K562 (cell line): Measurements from ENCODE around the gene SLC19A1. TPM values are rescaled to one million over a fixed set of nuclear protein-coding genes. Genes with fewer than 3 reads are reported as not detected.
A peak's percentile ranks its signal among the peaks of the same experiment; 100 is the strongest.

Experiments
- ATAC-seq: fragments of 200-7000 bp; cut with Tn5 transposase; 3 replicates; pipeline ENCODE4 v1.9.1; 2020; ENCODE audit warnings: moderate library complexity
- BruUV-seq: library from RNA; stranded (reverse); fragments of 400-500 nt; replicated peaks from 2 replicates; lab custom pipeline; 2021; lab: Mats Ljungman, UMichigan
- CTCF ChIA-PET: fragments of 300-600 bp; formaldehyde crosslinking; extraction: SDS; loops from one replicate; lab custom pipeline; 2021; ENCODE audit warnings: low intra/inter-chr PET ratio; lab: Yijun Ruan, JAX
- POLR2A ChIA-PET: fragments of 300-600, 350-650 bp; sonication (Branson Sonifier 250); formaldehyde crosslinking; extraction: SDS; loops from one replicate; lab custom pipeline; 2021; ENCODE audit warnings: antibody characterized with exemption, inconsistent platforms; lab: Yijun Ruan, JAX
- DNase-seq, 4 experiments: peaks; one replicate each; pipeline versions ENCODE4 v3.0.0 to v3.0.0-alpha.2; 2011 to 2018; ENCODE audit warnings: low spot score in 3 of 4, mixed read lengths in 3 of 4; ENCODE audit errors: extremely low read depth in 1 of 4
- FAIRE-seq: peaks from 2 replicates; lab custom pipeline; 2011; peaks lifted over from hg19 to GRCh38; lab: Jason Lieb, UNC
- H2AFZ ChIP-seq: 2 replicates; pipeline ENCODE4 v1.6.0; 2011; ENCODE audit warnings: low read depth, low read length, control low read depth, inconsistent platforms
- H3K27ac ChIP-seq: fragments of 200-600 bp; 3 replicates; pipeline ENCODE4 v1.8.0; 2011; ENCODE audit warnings: low read depth, mild to moderate bottlenecking, control low read depth, inconsistent platforms, low read length, moderate library complexity, mixed read lengths; ENCODE audit errors: extremely low read depth
- H3K27me3 ChIP-seq, 2 experiments: fragments of 300-600 bp in 1 of 2; 2 replicates in 1 of 2; 3 replicates in 1 of 2; pipeline versions ENCODE4 v1.6.0 to v1.8.0; 2011; ENCODE audit warnings: inconsistent platforms in 2 of 2, low read length in 2 of 2, mild to moderate bottlenecking in 1 of 2, mixed read lengths in 1 of 2, moderate library complexity in 1 of 2; ENCODE audit not compliant: control insufficient read depth in 2 of 2, insufficient read depth in 2 of 2
- H3K36me3 ChIP-seq: fragments of 300-600 bp; 3 replicates; pipeline ENCODE4 v1.8.0; 2011; ENCODE audit warnings: mild to moderate bottlenecking, low read length, inconsistent platforms; ENCODE audit not compliant: control insufficient read depth, insufficient read depth
- H3K4me1 ChIP-seq, 2 experiments: fragments of 200-600 bp in 1 of 2; replicated peaks in 1 of 2; 2 replicates in 1 of 2; 3 replicates in 1 of 2; pipeline versions ENCODE4 v1.5.1 to v1.8.0; 2011; ENCODE audit warnings: inconsistent platforms in 2 of 2, low read length in 2 of 2, mild to moderate bottlenecking in 1 of 2, mixed read lengths in 1 of 2, moderate library complexity in 1 of 2; ENCODE audit not compliant: control insufficient read depth in 2 of 2, insufficient read depth in 2 of 2
- H3K4me2 ChIP-seq: 2 replicates; pipeline ENCODE4 v1.6.1; 2011; ENCODE audit warnings: low read length, control low read depth, inconsistent platforms, mixed read lengths; ENCODE audit not compliant: insufficient read depth
- H3K4me3 ChIP-seq: fragments of 200-600 bp; sonication (generic), shearing (Covaris generic); 2 replicates; pipeline ENCODE4 v1.5.1; 2016; ENCODE audit warnings: control low read depth, inconsistent platforms
- H3K79me2 ChIP-seq: fragments of 200-600 bp; 3 replicates; pipeline ENCODE4 v1.8.0; 2011; ENCODE audit warnings: low read length, inconsistent platforms; ENCODE audit not compliant: control insufficient read depth, insufficient read depth
- H3K9ac ChIP-seq, 2 experiments: 2 replicates each; pipeline versions ENCODE4 v1.6.0 to v1.6.1; 2011; ENCODE audit warnings: low read depth in 2 of 2, low read length in 2 of 2, control low read depth in 1 of 2, inconsistent platforms in 1 of 2, mild to moderate bottlenecking in 1 of 2, mixed read lengths in 1 of 2; ENCODE audit not compliant: insufficient read depth in 1 of 2
- H3K9me1 ChIP-seq: one replicate; pipeline ENCODE4 v1.6.0; 2011; ENCODE audit warnings: inconsistent platforms, mild to moderate bottlenecking, low read length, moderate library complexity; ENCODE audit not compliant: control insufficient read depth, insufficient read depth
- H3K9me3 ChIP-seq: replicated peaks from 2 replicates; pipeline ENCODE4 v1.5.1; 2011; ENCODE audit warnings: low read depth, low read length, inconsistent platforms; ENCODE audit not compliant: control insufficient read depth, insufficient read depth
- H4K20me1 ChIP-seq: replicated peaks from 2 replicates; pipeline ENCODE4 v1.6.1; 2011; ENCODE audit warnings: low read length, inconsistent platforms, mixed read lengths; ENCODE audit not compliant: control insufficient read depth, insufficient read depth
- FOXK2 ChIP-seq, 2 experiments: fragments of 450-650 bp; IDR thresholded peaks in 1 of 2; conservative IDR thresholded peaks in 1 of 2; 2 replicates each; pipeline ENCODE4 v1.6.1; 2016; ENCODE audit warnings: low read depth in 2 of 2, mild to moderate bottlenecking in 1 of 2
- MEF2A ChIP-seq: IDR thresholded peaks from 2 replicates; pipeline ENCODE4 v1.6.1; 2011; ENCODE audit warnings: low read depth, mild to moderate bottlenecking, low read length, moderate library complexity; ENCODE audit not compliant: control insufficient read depth
- POLR2G ChIP-seq: fragments of 200-400 bp; formaldehyde crosslinking; IDR thresholded peaks from 2 replicates; pipeline ENCODE4 v1.6.1; 2017; ENCODE audit warnings: low read depth, mild to moderate bottlenecking, antibody characterized with exemption, low read length, moderate library complexity
- WGBS: fragments of 100-300 bp; shearing (Covaris generic); methylation state at CpG from one replicate; pipeline ENCODE4 v1.1.6; 2016; ENCODE audit warnings: low coverage, mixed read lengths; ENCODE audit not compliant: insufficient coverage; ENCODE audit errors: missing lambda C conversion rate; 5-methylcytosine and 5-hydroxymethylcytosine counted together
- in situ Hi-C: fragments of 300-500 bp; cut with MboI; formaldehyde crosslinking; loops from 4 replicates; pipeline ENCODE4 v1.15.0; 2018; ENCODE audit warnings: inconsistent platforms, mixed read lengths
- intact Hi-C: fragments of 100-400 bp; cut with micrococcal nuclease; formaldehyde crosslinking; loops from 2 replicates; pipeline ENCODE4 v1.14.2; 2022
- polyA plus RNA-seq, 8 experiments: library from polyadenylated mRNA; depleted of rRNA in 4 of 8; stranded (reverse) in 5 of 8; unstranded in 3 of 8; fragments of >200 nt; fragmentation: Nextera tagmentation in 2 of 8; fragmentation: Illumina TruSeq in 1 of 8; extraction: Ambion mirVana in 2 of 8; extraction: Trizol in 1 of 8; gene quantifications; 2 replicates each; pipeline versions ENCODE4 v1.2.1 to v1.2.3, GENCODE V29; 2011 to 2014; ENCODE audit warnings: inconsistent platforms in 1 of 8, missing spikeins in 1 of 8
- total RNA-seq, 7 experiments: library from RNA; depleted of rRNA in 6 of 7; stranded (reverse); fragments of >200 nt in 6 of 7; fragmentation: Illumina TruSeq in 2 of 7; extraction: Trizol in 2 of 7; gene quantifications; 2 replicates each; pipeline versions ENCODE4 v1.2.1 to v1.2.3, GENCODE V29; 2011 to 2021; ENCODE audit warnings: low replicate concordance in 1 of 7
- TF ChIP-seq, protein P1 (sequence below): sonication (generic); formaldehyde crosslinking; IDR thresholded peaks from 2 replicates; pipeline ENCODE4 v1.9.0; 2022; ENCODE audit warnings: mild to moderate bottlenecking, missing genetic modification reagents

Gene SLC19A1
- total and polyA plus RNA-seq, 9 of the 15 experiments (the other 6 are each of a cell fraction or from before 2014, with no cell fraction given) = 0.65 to 88.7 (median 12.0) TPM

DNA sequence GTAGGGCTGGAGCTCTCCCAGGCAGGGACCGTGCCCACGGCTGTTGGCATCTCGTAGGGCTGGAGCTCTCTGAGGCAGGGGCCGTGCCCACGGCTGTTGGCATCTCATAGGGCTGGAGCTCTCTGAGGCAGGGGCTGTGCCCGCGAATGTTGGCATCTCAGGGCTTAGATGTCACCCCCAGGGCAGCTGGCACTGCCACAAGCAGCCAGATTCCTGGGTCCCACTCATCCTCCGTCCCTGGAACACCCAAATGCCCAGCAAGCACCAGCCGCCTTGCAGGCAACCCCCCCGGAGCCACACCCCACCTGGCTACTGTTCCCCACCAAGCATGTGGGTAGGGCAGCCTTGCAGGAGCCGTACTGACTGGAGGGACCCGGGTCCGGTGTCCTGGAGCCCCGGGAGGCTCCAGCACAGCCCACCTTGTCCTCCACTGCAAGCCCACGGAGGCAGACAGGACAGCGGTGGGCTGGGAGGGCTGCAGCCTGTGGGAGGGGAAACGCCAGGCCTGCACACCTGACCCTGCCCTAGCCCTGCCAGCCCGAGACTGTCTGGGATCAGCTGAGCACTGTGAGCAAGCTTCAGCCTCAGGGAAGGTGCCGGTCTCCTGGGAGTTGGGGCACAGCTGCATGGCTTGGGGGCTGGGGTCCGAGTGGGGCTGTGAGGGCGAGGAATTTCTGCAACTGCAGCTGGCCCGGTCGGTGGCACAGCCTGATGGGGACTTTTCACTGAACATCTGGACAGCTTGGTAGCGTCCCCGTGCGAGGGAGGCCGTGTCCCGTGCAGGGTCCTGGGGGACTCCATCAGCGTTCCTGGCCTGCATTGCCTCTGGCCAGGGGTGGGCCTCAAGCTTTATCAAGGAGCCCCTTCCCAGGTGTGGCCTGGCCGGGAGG, 83.7 kb downstream of the SLC19A1 start:
- CTCF ChIA-PET = no interaction called here

More for the DNA sequence above, 83.7 kb downstream of the SLC19A1 start:
- Histone ChIP-seq H4K20me1 (peaks cover 38% of the 10 kb centered on the region), H3K27me3 (peaks cover 5 to 6% of the 10 kb centered on the region in 2 experiments; a peak in 3 of 5 replicates), H3K4me1 (peaks cover 0 to 62% of the 10 kb centered on the region in 2 experiments; a peak in 3 of 5 replicates), H3K9ac (no peak overlapping the region; a peak in 1 of 4 replicates), H3K9me3 (no peaks in the 10 kb centered on the region), H3K36me3 (no peaks in the 10 kb centered on the region), H3K79me2 (no peaks in the 10 kb centered on the region), H2AFZ (no peak overlapping the region), H3K27ac (no peak overlapping the region), H3K9me1 (no peaks in the 10 kb centered on the region), H3K4me3 (no peak overlapping the region), H3K4me2 (no peak overlapping the region)
- intact Hi-C loops = no loop called here
- no TSS peak for BruUV-seq
- FAIRE-seq (no peak), DNase-seq (no peak), ATAC-seq (no peak)
- TF ChIP-seq FOXK2 (conservative IDR thresholded peaks at IDR 0.05 in 1 of 2, IDR thresholded peaks at IDR 0.05 in 1 of 2; ENCODE audit: low read depth in 2 of 2) (no peak), POLR2G (0 out of 2 replicates have a peak, but pooled peaks have one; percentile 2), MEF2A (no peak)
- TF ChIP-seq, protein P1, sequence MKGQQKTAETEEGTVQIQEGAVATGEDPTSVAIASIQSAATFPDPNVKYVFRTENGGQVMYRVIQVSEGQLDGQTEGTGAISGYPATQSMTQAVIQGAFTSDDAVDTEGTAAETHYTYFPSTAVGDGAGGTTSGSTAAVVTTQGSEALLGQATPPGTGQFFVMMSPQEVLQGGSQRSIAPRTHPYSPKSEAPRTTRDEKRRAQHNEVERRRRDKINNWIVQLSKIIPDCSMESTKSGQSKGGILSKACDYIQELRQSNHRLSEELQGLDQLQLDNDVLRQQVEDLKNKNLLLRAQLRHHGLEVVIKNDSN = no peak
- WGBS = 30% methylated on average over 24 of the region's 30 CpGs
- in situ Hi-C loops = no loop called here
- POLR2A ChIA-PET = interaction anchor here (2.1 kb wide), 1 partner anchor 13 kb away, joined by 5 read pairs; no protein-coding TSS in a partner anchor
